Hypothalamus (tissue), 51 donors: ENCODE results near the gene FOXK1.
A peak's percentile ranks its signal among the peaks of the same experiment; 100 is the strongest.

Source experiments
- DNase-seq, 51 donors: peaks; one replicate each; lab custom pipeline; 2025; lab: John Stamatoyannopoulos, UW

Gene FOXK1

DNA sequence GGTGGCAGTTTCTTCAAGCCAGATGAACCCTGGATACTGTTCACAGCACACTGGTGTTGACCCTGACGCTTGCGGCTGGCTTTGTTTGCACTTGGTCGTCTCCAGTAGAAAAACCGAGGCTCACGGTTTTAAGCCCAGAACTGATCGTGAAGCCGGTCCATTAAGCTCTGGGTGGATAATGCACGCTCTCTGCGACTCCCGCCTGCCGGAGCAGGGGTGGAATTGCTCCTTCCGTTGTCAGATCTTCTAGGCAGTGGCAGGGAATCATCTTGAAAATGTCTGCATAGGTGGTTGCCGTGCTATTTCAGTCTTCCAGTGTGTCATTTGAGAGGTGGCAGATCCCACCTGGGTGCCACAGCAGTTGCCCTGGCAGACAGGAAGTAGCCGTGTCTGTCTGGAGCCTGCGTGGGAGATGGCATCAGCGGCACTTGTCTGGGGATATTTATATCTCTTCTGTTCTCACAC lies 57.5 kb downstream of the FOXK1 start:
- peak in 30 of 51 donors; percentile 17 to 77 (median 46) for DNase-seq

DNA sequence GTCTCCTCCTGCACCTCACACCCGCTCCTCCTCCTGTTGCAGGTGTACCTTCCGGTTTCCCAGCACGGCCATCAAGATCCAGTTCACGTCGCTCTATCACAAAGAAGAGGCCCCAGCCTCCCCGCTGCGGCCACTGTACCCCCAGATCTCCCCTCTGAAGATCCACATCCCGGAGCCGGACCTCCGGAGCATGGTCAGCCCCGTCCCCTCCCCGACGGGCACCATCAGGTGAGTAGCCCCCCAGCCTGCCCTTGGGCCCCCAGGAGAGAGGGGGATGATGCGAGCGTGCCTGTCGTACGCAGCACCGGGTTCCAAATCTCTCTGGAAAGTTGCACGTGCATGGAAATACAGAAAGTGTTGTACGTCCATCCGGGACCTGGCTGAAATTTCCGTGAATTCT lies 58.7 kb downstream of the FOXK1 start:
- no peak for DNase-seq

DNA sequence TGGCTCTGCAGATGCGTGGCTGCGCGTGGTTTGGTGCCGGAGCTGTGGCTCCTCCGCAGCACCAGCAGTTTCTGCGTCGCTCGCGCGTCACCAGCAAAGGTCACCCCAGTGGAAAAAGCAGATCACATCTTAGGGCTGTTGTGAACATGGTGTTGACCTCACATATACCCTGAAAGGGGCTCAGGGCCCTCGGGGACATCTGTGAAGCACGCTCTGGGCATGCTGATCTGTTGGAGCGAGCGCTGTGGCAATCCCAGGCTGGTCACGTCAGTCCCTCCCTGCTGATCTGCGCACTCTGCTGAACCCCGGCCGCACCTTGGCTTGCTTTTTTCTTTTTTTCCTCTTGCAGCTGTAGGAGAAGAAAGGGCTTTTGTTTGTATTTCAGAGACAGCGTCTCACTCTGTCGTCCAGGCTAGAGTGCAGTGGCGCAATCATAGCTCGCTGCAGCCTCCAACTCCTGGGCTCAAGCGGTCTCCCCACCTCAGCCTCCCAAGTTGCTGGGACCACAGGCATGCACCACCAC lies 60.0 kb downstream of the FOXK1 start:
- DNase-seq = peak in 21 of 51 donors; percentile 8 to 60 (median 35)

DNA sequence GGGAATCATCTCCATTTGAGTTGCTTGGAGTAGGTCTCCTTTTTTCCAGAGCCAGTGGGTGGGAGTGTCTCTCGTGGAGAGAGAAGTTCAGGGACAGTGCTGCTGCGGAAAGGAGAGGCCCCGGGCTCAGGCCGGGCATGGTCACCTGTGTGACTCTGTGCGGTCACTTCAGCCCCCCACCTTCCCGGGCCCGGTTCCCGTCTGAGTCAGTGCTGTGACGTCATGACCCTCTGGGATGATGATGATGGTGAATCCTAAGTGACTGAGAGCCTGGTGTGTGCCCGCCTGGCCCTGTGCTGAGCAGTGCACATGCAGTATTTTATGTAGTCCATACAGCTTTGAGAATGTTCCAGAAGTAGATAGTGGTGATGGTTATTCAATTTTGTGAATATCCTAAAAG lies 60.8 kb downstream of the FOXK1 start:
- no peak for DNase-seq

DNA sequence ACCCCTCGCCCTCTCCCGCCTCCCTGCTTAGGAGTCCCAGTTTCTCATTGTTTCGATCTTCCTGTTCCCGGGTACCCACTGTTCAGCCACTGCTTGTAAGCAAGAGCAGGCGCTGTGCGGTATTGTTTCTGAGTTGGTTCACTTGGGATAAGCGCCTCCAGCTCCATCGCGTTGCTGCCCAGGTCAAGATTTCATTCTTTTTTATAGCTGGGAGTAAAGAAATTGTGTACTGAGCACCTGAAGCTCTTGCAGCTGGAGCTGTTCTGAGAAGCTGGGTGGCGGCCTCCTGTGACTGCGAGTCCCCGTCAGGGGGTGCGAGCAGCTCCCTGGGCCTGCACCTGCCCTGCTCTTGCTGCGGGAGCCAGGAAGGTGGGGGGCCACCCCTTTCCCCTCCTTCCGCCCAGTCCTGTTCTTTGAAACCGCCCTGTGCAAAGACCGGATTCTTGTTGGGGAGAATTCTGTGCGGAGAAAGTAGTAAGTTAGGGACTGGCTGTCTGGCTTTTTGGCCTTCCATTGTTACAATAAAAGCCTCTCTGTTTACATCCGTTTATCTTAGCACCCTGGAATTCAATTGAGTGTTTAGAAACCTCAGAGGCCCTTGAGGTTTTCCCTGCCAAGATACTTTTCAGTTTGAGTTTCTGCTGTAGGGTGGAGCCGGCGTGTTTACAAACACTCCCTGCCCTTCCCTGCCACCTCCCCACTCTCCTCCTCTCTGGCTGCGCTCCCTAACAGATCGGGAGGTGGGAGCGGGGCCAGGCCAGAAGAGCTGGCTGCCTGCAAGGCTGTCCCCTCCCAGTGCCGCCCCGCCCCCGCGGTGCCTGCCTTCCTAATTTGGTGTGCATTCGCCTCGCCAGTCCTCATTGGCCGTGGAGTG lies 62.5 kb downstream of the FOXK1 start:
- peak; percentile 19 to 97 (median 89) for DNase-seq

DNA sequence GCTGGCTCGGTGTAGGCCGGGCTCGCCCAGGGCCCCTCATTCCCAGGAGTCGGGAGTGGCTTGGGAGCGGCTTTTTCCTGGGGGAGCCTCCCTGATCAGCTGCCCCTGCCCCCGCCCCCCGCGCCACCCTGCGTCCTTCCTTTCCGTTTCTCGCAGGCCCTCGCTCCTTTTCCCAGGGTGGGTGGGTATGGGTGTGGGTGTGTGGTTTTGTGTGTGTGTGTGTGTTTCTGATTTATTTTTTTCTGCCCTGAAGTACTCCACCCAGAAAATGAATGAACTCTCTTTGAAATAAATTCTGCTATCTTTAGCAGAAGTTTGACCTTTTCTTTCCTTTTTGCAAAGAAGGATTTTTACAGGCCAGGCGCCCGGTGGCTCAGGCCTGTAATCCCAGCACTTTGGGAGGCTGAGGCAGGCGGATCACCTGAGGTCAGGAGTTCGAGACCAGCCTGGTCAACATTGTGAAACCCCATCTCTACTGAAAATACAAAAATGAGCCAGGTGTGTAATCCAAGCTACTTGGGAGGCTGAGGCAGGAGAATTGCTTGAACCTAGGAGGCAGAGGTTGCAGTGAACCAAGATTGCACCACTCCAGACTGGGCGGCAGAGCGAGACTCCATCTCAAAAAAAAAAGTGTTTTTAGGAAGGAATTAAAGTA lies 63.3 kb downstream of the FOXK1 start:
- DNase-seq = no peak

DNA sequence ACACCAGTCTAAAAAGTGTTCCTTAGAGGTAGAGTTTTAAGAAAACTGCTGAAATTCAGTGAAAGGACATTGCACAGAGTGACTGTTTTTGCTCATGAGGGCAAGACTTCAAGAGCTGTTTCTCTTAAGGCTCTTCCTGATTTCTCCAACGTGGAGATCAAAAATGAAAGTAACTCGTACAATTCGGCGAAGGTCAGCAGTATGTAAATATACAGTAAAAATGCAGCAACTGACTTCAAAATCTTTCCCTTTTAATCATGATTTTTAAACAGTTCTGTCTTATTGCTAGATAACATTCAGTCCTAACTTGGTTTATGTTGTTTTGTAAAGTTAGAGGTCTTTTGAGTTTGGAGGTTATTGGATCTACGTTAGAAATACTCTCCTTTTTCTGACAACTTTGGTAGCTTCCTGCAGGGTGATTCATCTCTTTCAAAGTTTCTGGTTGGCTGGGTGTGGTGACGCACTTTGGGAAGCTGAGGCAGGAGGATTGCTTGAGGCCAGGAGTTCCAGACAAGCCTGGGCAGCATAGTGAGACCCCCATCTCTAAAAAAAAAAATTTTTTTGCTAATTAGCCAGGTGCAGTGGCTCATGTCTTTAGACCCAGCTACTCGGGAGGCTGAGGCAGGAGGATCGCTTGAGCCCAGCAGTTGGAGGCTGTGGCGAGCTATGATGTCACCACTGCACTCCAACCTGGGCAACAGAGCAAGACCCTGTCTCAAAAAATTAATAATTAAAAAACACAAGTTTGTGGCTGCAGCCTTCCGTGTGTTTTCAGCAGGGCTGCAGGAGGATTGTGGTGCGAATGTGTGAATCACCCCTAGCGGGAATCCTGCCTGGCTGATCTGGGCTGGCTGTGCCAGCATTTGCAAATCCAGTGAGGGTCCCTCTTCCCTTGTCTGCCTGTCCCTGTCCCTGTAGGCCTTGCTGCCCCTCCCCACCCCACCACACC lies 64.2 kb downstream of the FOXK1 start:
- DNase-seq = no peak

DNA sequence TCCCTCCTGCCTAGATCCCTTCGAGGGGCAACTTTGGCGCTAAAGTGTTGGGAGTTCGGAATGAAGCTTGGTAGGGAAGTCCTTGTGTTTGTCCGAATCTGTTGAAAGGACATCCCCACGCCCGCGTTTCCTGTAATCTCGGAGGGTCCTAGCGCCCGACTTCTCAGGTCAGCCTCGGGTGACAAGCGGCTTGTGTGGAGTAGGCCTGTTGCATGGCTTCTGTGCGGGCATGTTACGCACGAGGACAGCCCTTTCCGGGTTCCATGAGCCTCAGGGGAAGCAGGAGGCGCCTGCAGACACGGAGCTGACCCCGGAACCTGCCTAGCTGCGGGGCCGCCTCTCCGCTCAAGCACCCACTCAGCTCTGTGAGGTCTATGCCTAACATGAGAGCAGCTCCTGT lies 64.9 kb downstream of the FOXK1 start:
- no peak for DNase-seq

DNA sequence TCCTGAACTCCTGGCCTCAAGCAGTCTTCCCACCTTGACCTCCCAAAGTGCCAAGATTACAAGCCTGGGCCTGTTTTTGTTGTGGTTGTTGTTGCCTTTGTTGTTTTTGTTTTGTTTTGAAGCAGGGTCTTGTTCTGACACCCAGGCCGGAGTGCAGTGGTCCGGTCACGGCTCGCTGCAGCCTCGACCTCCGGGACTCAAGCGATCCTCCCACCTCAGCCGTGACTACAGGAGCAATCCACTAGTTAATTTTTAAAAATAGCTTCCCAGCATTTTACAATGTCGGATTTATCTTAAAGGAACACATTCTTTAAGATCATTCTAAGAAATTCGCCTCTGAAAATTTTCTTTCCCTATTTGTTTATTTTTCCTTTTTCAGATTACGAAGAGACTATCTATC lies 65.7 kb downstream of the FOXK1 start:
- DNase-seq = no peak

DNA sequence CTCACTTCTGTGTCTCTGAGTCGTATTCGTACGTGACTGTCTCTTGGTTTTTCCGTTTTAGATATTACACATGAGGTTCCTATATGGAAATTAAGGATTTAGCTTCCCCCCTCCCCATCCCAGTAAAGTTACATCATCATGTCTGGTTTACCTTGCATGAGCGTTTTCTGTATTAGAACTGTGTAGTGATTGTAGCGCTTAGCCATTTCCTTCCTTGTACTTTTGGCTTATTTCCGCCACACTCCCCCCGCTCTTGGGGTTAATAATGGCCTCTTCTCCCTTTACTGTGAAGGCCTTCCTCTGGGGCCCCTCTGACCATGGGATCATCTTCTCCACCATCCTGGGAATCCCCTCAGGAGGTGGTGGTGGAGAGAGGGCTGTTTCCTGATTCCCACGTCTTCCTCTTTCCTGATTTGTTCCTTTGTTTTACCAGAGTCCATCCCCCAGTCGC lies 66.2 kb downstream of the FOXK1 start:
- DNase-seq = no peak

DNA sequence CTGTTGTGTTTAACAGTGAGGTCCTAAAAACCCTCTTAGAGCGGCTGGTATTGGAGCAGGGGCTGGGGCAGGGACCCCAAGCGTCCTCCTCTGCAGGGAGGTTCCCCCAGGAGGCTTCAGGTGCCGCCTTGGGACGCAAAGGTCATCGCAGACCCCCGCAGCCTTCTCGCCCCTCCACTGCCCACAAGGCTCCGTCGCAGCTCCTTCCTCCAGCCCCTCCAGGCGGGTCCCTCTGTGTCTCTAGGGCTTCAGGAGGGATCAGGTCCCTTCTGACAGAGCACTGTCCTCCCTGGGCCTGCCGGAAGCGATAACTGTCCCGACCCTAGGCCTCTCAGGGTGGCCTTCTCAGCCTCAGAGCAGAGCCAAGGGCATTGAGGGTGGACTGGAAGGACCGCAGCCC lies 67.3 kb downstream of the FOXK1 start:
- no peak for DNase-seq

DNA sequence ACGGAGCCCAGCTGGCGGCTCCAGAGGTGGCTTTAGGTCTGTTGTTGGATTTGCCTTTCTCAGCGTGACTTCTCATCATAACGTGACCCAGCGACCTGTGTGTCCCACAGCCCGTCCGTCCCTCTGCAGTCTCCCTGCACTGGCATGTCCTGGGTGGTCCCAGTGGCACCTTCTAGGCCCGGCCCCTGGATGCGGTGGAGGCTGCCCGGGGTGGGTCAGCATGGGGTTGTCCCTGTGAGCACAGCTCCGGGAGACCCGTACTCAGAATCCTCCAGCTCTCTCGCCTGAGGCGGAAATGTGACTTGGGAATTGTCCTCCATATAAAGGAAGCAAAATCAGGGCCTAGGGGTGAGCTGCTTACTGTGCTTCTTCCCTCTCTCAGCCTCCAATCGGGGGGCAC lies 67.7 kb downstream of the FOXK1 start:
- DNase-seq = no peak

DNA sequence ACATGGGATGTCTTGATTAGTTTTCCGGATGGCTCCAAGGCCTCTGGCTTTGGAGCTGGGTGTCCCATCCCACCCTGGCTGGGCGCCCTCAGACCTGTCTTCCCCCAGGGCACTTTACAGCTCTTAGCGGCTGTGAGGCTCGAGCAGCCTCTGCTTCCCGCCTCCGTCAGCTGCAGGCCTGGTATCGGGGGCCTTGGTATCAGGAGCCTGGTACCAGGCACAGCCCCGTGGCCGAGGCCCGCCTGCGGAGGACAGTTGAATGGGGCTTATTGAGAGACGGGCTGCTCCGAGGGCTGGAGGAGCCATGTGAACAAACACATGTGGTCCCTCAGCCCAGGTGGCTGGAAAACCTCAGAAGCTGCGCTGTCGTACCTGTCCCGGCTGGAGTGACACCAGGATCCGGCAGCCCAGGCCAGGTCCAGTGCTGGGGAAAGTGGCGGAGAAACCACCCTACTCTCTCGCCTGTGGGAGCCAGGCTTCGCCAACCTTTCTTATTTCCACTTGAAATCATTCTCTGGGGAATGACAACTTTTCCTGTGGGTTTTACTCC lies 69.4 kb downstream of the FOXK1 start:
- peak in 36 of 51 donors; percentile 9 to 83 (median 52) for DNase-seq

DNA sequence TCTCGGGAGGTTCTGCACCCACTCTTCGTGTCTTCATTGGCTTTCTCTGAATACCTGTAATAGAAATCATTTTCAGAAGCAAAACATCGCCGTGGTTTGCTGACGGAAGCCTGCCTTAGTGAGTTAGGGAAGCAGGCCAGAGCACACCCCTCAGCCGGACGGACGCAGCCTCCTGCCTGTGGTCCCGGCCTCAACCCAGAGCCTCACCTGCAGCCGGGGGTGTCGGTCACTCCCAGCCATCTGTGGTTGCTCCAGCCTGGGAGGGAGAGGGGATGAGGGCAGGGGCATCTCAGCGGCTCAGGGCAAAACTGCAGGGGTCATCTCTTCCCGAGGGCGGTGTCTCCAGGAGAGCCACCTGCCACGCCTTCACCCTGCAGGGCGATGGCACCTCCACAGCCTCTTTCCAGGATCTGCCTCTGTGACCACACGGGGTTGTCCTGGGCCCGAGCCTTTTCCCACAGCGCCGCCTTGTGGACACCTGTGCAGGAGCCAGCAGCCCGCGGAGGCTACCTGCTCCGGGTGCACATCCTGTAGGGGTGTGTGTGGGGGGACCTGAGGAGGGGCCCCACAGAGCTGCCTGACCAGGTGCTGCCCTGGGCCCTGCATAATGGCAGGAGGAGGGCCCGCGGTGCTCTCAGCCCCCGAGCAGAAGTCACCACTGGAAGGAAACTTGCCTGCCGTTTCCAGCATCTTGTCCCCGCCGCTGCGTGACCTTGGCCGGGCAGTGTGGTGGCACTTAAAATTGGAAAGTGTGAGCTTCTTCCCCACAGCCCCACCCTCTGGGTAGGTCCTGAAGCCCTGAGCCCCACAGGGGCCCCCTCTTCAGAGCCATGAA lies 71.7 kb downstream of the FOXK1 start:
- peak in 46 of 51 donors; percentile 14 to 86 (median 60) for DNase-seq

DNA sequence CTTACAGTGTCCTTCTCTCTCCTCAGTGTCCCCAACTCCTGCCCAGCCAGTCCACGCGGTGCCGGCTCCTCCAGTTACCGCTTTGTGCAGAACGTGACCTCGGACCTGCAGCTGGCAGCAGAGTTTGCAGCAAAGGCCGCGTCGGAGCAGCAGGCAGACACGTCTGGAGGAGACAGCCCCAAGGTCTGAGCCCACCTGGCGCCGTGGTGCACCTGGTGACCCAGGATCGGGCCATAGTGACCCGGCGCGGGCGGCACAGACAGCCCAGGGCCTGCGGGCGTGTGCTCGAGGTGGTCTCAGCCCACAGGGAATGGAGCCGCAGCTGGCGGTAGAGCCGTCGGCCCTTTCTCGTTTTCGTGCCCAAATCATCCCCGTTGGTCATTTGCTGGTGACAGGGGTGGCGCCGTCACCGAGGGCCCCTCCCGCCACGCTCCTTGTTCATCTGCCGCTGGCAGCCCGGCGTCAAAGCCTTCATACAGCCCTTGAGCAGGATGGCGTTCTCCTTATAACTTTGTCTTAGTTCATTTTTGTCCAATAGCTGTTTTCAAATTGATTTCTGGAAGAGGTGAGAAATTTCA lies 72.4 kb downstream of the FOXK1 start:
- no peak for DNase-seq

DNA sequence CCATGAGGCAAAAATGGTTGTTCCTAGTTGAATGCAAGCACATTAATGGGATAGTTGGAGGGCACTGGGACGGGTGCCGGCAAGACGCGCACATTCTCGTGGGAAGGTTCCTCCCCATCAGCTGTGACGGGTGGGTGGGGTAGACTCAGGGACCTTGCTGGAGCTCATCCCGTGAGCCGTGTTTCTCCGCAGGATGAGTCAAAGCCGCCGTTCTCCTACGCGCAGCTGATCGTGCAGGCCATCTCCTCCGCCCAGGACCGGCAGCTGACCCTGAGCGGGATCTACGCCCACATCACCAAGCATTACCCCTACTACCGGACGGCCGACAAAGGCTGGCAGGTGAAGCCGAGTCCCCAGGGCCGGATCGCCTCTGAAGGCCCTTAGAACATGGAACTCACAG lies 73.0 kb downstream of the FOXK1 start:
- DNase-seq = peak in 1 of 51 donors; percentile 13

DNA sequence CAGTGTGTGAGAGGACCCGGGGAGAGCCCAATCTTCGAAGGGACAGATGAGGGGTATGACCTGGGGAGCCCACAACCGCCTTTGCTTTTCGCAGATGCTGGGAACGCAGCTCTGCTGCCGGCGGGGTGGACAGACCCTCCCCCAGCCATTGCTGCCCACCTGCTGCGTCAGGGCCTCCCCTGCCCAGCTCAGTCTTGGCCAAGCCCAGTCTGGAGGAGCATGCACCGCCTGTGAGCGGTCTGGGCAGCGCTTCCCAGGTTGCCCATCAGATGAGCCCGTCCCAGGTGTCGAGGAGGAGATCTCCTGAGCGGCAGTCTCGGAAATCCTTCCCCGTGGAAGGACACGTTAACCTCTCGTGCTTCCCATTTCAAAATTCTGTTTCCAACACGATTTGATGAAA lies 76.0 kb downstream of the FOXK1 start:
- DNase-seq = no peak

DNA sequence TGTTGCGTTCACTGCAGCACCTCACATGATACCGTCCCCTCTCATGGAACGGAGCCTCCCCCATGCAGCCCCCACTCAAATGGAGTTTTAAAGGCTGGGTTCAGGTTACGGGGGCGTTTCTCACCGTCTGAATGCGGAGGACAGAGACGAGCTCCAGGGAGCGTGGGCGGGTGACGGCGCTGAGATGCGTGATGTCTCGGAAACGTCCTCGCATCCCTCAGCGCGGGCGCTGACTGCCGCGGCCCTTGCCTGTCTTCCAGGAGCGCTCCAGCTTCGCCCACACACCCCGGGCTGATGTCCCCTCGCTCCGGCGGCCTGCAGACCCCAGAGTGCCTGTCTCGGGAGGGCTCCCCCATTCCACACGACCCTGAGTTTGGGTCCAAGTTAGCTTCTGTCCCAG lies 76.7 kb downstream of the FOXK1 start:
- no peak for DNase-seq

DNA sequence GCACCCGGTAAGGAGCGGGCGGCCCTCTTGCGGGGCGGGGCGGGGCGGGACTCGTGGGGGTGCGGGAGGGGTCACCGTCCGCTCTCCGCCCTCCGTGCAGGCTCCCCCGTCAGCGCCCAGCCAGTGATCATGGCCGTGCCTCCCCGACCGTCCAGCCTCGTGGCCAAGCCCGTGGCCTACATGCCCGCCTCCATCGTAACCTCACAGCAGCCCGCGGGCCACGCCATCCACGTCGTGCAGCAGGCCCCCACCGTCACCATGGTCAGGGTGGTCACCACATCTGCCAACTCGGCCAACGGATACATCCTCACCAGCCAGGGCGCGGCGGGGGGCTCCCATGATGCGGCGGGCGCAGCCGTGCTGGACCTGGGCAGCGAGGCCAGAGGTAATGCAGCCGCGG lies 77.1 kb downstream of the FOXK1 start:
- no peak for DNase-seq
